Sigmoid colon (tissue), 3 donors: ENCODE results near the gene TTC33.

ENCODE experiments used
- CTCF ChIP-seq, 4 experiments: fragments of 450-650 bp in 3 of 4; fragments of 200-600 bp in 1 of 4; IDR thresholded peaks; one replicate each; pipeline ENCODE4 v1.5.1; 2016 to 2019; ENCODE audit warnings: antibody characterized with exemption in 4 of 4, mild to moderate bottlenecking in 3 of 4, moderate library complexity in 2 of 4
- POLR2A ChIP-seq, 2 donors: fragments of 450-650 bp; IDR thresholded peaks; one replicate each; pipeline ENCODE4 v1.6.1; 2016; ENCODE audit warnings: antibody characterized with exemption in 2 of 2, mild to moderate bottlenecking in 2 of 2, moderate library complexity in 2 of 2

- no peak for TF ChIP-seq POLR2A (IDR thresholded peaks at IDR 0.05)
- no peak for TF ChIP-seq CTCF (IDR thresholded peaks at IDR 0.05)
These were observed 256.8 kb downstream of the TTC33 start for GRCh38 chr5:40499007-40499406.
